Measurements from ENCODE around the gene BBS2.

Gene BBS2

DNA sequence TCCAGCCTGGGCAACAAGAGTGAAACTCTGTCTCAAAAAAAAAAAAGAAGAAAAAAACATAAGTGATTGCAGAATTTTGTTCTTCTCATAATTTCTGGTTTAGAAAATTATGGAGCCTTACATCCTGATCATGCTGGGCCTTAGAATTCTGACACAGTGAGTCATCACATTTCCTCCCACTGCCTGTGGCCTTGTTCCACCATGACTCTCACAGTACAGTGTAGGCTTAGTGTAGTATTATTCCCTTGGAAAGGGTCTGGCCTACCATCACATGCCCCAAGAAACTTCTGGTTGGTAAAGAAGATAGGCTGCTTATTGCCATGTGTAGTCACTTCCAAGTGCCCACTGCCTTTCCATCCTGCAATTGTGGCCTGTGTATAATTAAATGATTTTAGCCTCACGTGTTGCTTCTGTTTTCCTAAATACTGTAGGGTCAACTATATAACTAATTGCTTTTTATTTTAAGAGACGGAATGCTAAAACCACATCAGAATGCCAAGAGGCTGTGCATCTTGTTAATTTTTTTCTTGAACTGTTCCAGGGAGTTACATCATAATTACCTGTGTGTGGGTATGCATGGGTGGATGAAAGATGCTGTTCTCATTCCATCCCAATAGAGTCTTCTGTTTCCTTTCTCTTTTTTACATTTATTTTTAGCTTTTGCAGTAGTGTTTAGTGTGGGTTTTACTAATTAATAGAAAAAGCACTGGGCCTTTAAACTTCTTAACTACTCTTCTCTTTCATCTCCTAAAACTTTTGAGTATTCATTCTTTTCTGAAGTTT, 42.5 kb downstream of the BBS2 start:
- DNase-seq, result peak; percentile 22

GRCh38 chr16:56475201-56475600, 44.6 kb downstream of the BBS2 start:
- DNase-seq, result no peak

- no peak for DNase-seq
These were observed 49.2 kb downstream of the BBS2 start for GRCh38 chr16:56470666-56471065.

GRCh38 chr16:56470232-56470631, 49.6 kb downstream of the BBS2 start:
- DNase-seq, result no peak

DNA sequence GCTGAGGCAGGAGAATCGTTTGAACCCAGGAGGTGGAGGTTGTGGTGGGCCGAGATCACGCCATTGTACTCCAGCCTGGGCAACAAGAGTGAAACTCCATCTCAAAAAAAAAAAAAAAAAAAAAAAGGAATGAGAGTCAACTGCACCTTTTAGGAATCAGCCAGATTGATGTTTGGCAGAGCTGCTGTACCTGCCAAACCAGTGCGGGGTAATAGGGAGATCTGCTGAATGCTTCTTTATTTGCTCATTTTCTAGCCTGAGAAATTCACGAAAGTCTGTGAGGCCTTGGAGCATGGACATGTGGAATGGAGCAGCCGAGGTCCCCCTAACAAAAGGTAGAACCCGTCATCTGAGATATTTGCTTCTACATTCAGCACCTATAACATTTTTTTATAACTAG, 50.1 kb downstream of the BBS2 start:
- DNase-seq, result no peak

GRCh38 chr16:56468800-56469199, 51.0 kb downstream of the BBS2 start:
- DNase-seq, result no peak

- no peak for DNase-seq
These were observed 53.5 kb downstream of the BBS2 start for GRCh38 chr16:56466344-56466743.

DNA sequence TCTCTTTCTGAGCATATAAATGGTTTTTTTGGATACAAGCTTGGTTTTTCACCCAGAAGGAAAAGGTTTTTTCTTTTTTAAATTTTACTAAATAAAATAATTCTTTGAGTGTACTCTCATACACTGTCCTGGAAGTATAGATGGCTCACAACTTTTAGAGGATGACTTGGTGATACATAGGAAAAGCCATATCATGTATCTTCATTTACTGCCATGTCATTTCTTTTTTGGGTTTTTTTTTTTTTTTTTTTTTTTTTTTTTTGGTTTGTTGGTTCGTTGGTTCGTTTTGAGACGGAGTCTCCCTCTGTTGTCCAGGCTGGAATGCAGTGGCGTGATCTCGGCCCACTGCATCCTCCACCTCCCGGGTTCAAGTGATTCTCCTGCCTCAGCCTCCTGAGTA, 56.7 kb downstream of the BBS2 start:
- DNase-seq, result no peak

DNA sequence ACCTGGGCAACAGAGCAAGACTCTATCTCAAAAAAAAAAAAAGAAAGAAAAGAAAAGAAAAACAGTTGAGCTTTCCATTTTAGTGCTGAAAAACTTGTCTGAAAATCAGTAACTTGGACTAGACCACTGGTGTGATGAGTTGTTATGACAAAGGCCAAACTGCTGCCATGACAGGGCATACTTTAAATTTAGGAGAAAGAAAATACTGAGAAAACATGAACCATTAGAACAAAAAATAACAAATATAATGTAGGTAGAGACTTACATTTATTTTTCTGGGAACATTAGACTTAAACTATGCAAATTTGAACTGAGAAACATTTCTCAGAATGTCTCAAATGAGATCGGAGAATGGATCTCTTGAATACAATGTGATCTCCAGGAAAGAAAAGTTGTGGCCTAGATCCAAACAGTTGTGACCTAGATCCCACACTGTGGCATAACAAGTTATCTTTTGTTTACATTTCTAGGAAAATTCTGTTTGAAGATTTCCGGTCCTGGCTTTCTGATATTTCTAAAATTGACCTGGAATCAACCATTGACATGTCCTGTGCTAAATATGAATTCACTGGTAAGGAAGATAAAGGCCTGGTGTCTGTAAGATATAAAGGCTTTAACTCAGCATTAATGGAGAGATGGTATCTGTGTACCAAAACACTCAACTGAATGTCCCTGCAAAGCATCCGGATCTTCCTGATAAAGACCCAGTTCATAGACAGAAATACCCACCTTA, 57.6 kb downstream of the BBS2 start:
- peak; percentile 49 for DNase-seq

DNA sequence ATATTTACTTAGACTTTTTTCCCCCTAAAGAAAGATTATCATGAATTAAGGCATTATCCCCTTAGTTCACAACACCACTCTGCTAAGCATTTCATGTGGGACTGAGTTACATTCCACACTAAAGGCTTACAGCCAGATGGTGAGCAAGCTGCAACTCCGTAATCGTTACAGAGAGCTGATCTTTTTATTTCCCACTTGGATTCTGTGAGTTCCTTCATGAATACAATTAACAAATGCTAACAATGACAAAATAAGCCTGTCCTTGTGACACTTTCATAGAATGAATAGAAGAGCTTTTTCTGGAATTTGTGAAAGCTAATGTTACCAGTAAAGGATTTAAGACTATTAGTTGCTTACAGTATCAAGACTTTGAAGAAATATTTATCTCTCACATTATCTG, 59.7 kb downstream of the BBS2 start:
- DNase-seq, result no peak

- DNase-seq, result no peak
These were observed 61.8 kb downstream of the BBS2 start for GRCh38 chr16:56457927-56458470.

GRCh38 chr16:56451753-56452689, 67.8 kb downstream of the BBS2 start:
- peak; percentile 50 for DNase-seq

DNA sequence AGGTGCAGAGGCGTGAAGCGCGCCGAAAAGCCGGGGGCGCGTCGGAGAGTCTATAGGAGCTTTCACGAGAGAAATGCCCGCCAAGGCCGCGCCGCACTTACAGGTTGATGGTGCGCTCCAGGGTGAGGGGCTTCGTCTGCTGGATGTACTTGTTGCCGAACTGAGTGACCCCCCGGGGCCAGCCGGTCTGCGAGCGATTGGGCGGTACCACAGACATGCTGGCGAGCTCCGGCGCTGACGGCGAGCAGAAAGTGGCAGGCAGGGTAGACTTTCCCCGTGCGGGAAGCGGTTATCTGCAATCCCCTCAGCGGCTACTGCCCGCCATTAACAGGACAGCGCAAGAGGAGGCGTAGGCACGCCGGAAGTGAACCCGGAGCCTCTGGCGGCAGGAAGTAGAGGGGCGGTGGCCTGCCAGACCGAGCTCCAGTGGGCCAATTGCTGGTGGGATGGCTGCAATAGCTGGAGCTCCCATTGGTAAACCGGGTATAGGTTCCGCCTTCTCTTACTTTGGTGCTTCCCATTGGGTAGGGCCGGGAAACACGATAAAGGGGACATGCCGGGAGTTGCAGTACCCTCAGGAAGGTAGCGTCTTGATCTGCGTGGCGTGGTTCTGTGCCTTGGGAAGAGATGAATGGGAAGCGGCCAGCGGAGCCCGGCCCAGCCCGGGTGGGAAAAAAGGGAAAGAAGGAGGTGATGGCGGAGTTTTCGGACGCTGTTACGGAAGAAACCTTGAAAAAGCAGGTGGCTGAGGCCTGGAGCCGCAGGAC, 68.7 kb downstream of the BBS2 start, which contains the start of the genes NUDT21 and OGFOD1:
TSS of gene NUDT21 (minus strand) at position 347 of the 767 bp plus-strand sequence. CDS start at position 217, 130 bp downstream.
TSS of gene OGFOD1 (plus strand) at position 569 of the 767 bp plus-strand sequence. CDS start at position 628, 59 bp downstream.
- DNase-seq, result peak; percentile 99

DNA sequence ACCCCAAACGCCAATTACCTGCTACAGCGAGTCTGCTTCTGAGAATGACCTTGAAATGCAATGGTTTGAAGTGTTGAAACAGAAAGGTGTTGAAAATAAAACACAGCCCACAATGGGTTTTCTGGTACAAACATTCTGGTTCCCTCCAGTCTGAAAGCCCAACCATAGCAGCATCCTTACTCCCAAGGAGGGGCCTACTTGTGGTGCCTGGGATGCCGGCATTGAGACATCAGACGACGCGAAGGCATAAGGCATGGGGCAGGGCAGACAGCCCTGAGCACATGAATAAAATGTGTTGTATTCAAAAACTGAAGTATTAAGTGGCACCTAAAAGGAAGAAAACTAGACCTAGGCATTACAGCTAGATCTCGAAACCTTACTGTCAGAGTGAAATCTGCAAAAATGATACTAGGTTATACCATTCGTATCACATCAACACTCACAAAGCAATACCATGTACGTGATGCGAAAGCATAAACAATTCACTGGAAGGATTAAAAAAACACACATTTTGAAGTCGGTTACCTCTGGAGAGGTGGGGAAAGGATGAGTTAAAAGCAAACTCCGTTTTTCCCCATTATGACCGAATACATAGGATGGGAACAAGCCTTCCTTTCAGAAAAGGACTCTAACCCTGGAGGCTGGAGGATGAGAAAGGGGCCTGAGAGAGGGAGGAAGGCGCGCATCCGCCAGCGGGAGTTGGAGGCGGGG, 69.4 kb downstream of the BBS2 start:
- DNase-seq, result peak; percentile 29

GRCh38 chr16:56448005-56448404, 71.8 kb downstream of the BBS2 start:
- DNase-seq, result no peak

DNA sequence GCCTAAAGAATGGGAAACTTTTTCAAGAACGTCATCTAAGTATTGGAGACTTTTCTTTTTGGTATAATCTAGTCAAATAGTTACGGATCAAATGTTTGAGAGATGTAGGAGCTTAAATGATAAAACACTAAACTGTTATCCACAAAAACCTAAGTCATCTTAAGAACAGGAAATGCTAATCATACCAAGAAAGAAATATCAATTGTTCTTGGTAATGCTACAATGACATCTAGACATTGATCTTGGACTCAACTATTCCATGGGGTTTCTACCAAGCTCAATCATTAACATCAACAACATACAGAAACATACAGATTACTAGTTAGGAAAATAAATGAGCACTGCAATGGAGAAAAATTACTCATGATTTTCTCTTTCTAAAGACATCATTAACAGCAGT, 72.5 kb downstream of the BBS2 start:
- no peak for DNase-seq

GRCh38 chr16:56438038-56438437, 81.8 kb downstream of the BBS2 start:
- DNase-seq, result peak; percentile 64

DNA sequence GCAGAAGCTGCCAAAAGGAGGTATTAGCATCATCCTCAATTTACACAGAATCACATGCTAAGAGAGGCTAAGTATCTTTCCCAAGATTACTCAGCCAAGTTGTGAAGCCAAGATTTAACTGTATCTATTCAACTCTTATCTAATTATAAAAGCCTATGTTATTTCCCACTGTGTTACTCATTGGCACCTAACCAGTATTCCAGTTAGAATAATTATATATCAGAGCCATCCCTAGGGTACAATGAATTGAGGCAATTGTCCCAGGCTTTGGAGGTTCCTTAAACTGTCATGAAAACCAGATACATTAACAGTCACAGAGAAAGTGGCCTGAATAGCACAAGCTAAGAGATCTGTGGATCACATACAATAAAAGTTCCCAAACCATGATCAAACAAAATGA, 83.6 kb downstream of the BBS2 start:
- DNase-seq, result no peak
